ENCODE results near the gene LCE1D.

Gene LCE1D, protein sequence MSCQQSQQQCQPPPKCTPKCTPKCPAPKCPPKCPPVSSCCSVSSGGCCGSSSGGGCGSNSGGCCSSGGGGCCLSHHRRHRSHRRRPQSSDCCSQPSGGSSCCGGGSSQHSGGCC

DNA sequence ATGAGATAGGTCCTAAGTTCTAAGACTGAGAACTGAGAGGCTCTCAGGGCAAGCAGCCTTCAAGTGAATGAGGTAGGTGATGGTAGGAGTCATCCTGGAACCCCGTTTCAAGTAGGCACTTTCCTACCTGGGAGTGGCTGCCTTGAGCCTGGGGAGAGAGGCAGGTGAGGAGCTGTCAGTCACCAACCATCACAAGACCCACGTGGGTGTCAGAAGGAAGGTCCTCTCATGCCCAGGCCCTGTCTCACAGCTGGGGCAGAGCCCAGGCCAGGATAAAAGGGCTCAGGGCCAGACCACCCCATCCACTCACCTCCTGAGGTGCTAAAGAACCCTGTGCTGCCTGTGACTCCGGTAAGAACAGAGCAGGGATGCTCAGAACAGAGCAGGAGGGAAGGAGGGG is at the start of gene LCE1D:
Gene LCE1D, plus strand, starts transcription at position 301 of the 400 bp plus-strand sequence. CDS start 1,074 bp downstream, outside the sequence.
- H3K4me3 ChIP-seq (ENCODE audit: low read depth, low read length, poor library complexity, severe bottlenecking), result no peak within 1 kb of the TSS
- TF ChIP-seq, protein P1, sequence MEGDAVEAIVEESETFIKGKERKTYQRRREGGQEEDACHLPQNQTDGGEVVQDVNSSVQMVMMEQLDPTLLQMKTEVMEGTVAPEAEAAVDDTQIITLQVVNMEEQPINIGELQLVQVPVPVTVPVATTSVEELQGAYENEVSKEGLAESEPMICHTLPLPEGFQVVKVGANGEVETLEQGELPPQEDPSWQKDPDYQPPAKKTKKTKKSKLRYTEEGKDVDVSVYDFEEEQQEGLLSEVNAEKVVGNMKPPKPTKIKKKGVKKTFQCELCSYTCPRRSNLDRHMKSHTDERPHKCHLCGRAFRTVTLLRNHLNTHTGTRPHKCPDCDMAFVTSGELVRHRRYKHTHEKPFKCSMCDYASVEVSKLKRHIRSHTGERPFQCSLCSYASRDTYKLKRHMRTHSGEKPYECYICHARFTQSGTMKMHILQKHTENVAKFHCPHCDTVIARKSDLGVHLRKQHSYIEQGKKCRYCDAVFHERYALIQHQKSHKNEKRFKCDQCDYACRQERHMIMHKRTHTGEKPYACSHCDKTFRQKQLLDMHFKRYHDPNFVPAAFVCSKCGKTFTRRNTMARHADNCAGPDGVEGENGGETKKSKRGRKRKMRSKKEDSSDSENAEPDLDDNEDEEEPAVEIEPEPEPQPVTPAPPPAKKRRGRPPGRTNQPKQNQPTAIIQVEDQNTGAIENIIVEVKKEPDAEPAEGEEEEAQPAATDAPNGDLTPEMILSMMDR (IDR thresholded peaks at IDR 0.05; ENCODE audit: low read length), result no peak
- no peak for TF ChIP-seq EZH2 (IDR thresholded peaks at IDR 0.05; ENCODE audit: borderline replicate concordance, low read length)
- H3K27me3 ChIP-seq (ENCODE audit: insufficient read depth, low read length), result no peaks in the 10 kb centered on the region
- H3K36me3 ChIP-seq (ENCODE audit: insufficient read depth, low read length), result no peaks in the 10 kb centered on the region
- H3K9me2 ChIP-seq (ENCODE audit: low read depth, low read length), result no peaks in the 10 kb centered on the region
- H3F3A ChIP-seq (ENCODE audit: insufficient read depth, low read length), result no peaks in the 10 kb centered on the region
- H2AFZ ChIP-seq (ENCODE audit: low read length), result no peak within 1 kb of the TSS
- H4K20me1 ChIP-seq (ENCODE audit: insufficient read depth, low read length), result no peaks in the 10 kb centered on the region
- H3K9me3 ChIP-seq (ENCODE audit: low read length), result no peaks in the 10 kb centered on the region
- H3K79me2 ChIP-seq (ENCODE audit: insufficient read depth, low read length), result no peaks in the 10 kb centered on the region
- no peaks in the 10 kb centered on the region for H3K4me1 ChIP-seq (ENCODE audit: insufficient read depth, low read length, severe bottlenecking)
- no peak within 1 kb of the TSS for H3K9ac ChIP-seq (ENCODE audit: low read length)
- no peak within 1 kb of the TSS for H3K4me2 ChIP-seq (ENCODE audit: low read length)
- H3K27ac ChIP-seq (ENCODE audit: low read depth, low read length, poor library complexity, severe bottlenecking), result no peak within 1 kb of the TSS

DNA sequence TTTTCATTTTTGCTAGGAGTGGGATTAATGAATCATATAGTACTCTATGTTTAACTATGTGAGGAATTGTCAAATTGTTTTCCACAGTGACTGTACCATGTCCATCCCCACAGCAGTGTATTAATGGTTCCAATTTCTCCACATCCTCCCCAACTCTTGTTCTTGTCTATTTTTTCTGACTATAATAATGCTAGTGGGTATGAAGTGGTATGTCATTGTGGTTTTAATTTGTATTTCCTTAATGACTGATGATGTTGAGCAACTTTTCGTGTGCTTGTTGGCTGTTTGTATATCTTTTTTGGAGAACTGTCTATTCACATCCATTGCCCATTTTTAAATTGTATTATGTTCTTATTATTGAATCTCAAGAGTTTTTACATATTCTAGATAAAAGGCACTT is 48.7 kb upstream of the LCE1D start:
- H3K79me2 ChIP-seq (ENCODE audit: insufficient read depth, low read length), result no peaks in the 10 kb centered on the region
- H3F3A ChIP-seq (ENCODE audit: insufficient read depth, low read length), result no peaks in the 10 kb centered on the region
- H3K4me3 ChIP-seq (ENCODE audit: low read depth, low read length, poor library complexity, severe bottlenecking), result no peak overlapping the region
- H3K27me3 ChIP-seq (ENCODE audit: insufficient read depth, low read length), result no peaks in the 10 kb centered on the region
- no peak overlapping the region for H3K4me2 ChIP-seq (ENCODE audit: low read length)
- no peaks in the 10 kb centered on the region for H3K4me1 ChIP-seq (ENCODE audit: insufficient read depth, low read length, severe bottlenecking)
- no peaks in the 10 kb centered on the region for H3K36me3 ChIP-seq (ENCODE audit: insufficient read depth, low read length)
- no peaks in the 10 kb centered on the region for H4K20me1 ChIP-seq (ENCODE audit: insufficient read depth, low read length)
- no peaks in the 10 kb centered on the region for H3K9me2 ChIP-seq (ENCODE audit: low read depth, low read length)
- TF ChIP-seq, protein P1 (IDR thresholded peaks at IDR 0.05; ENCODE audit: low read length), result no peak
- TF ChIP-seq EZH2 (IDR thresholded peaks at IDR 0.05; ENCODE audit: borderline replicate concordance, low read length), result no peak
- no peak overlapping the region for H2AFZ ChIP-seq (ENCODE audit: low read length)
- H3K27ac ChIP-seq (ENCODE audit: low read depth, low read length, poor library complexity, severe bottlenecking), result no peak overlapping the region
- no peaks in the 10 kb centered on the region for H3K9me3 ChIP-seq (ENCODE audit: low read length)
- no peak overlapping the region for H3K9ac ChIP-seq (ENCODE audit: low read length)

DNA sequence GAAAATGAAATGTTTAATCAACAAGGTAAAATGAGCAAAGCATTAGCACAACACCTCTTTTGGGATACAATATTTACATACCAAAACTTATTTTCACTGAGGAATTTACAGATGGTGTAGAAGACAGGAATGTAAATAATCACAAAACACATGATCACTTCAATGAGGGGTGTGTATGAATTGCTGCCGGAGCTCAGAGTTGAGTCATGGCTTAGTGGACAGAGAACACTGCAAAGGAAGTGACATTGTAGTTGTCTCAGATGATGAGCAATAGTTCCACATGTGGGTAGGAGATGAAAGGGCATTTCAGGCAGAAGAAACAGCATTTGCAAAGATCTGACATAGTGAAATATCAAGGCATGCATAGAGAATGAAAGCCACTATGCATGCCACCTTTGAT is 44.3 kb upstream of the LCE1D start:
- Histone ChIP-seq H3K27ac (ENCODE audit: low read depth, low read length, poor library complexity, severe bottlenecking) (no peak overlapping the region), H3K9me2 (ENCODE audit: low read depth, low read length) (no peaks in the 10 kb centered on the region), H4K20me1 (ENCODE audit: insufficient read depth, low read length) (no peaks in the 10 kb centered on the region), H2AFZ (ENCODE audit: low read length) (no peak overlapping the region), H3K79me2 (ENCODE audit: insufficient read depth, low read length) (no peaks in the 10 kb centered on the region), H3K9ac (ENCODE audit: low read length) (no peak overlapping the region), H3K36me3 (ENCODE audit: insufficient read depth, low read length) (no peaks in the 10 kb centered on the region), H3K4me1 (ENCODE audit: insufficient read depth, low read length, severe bottlenecking) (no peaks in the 10 kb centered on the region), H3K9me3 (ENCODE audit: low read length) (no peaks in the 10 kb centered on the region), H3K27me3 (ENCODE audit: insufficient read depth, low read length) (no peaks in the 10 kb centered on the region), H3F3A (ENCODE audit: insufficient read depth, low read length) (no peaks in the 10 kb centered on the region), H3K4me2 (ENCODE audit: low read length) (no peak overlapping the region), H3K4me3 (ENCODE audit: low read depth, low read length, poor library complexity, severe bottlenecking) (no peak overlapping the region)
- TF ChIP-seq EZH2 (IDR thresholded peaks at IDR 0.05; ENCODE audit: borderline replicate concordance, low read length), result no peak
- TF ChIP-seq, protein P1 (IDR thresholded peaks at IDR 0.05; ENCODE audit: low read length), result no peak

All from OCI-LY1 (cell line).